GM23338 (cell line): ENCODE results near the gene RYR1. TPM values are rescaled to one million over a fixed set of nuclear protein-coding genes. Genes with fewer than 3 reads are reported as not detected.

Experiments
- ATAC-seq: fragments of 200-7000 bp; cut with Tn5 transposase; 3 replicates; pipeline ENCODE4 v1.9.1; 2020
- DNase-seq: peaks from one replicate; pipeline ENCODE4 v3.0.0-alpha.2; 2015; ENCODE audit warnings: low spot score
- H2AFZ ChIP-seq: fragments of 200-600 bp; sonication (generic); 2 replicates; pipeline ENCODE4 v1.8.0; 2016; ENCODE audit warnings: antibody characterized with exemption, mild to moderate bottlenecking, moderate library complexity
- H3F3A ChIP-seq: fragments of 200-600 bp; sonication (generic); replicated peaks from 2 replicates; pipeline ENCODE4 v1.8.0; 2017; ENCODE audit warnings: antibody characterized with exemption, mixed run types, low read depth
- H3K27ac ChIP-seq: fragments of 200-600 bp; sonication (generic); 2 replicates; pipeline ENCODE4 v1.6.1; 2016; ENCODE audit warnings: low read depth
- H3K27me3 ChIP-seq: fragments of 200-600 bp; sonication (generic); 2 replicates; pipeline ENCODE4 v1.8.0; 2016; ENCODE audit warnings: mild to moderate bottlenecking, mixed run types, moderate library complexity; ENCODE audit not compliant: insufficient read depth
- H3K36me3 ChIP-seq: fragments of 200-600 bp; sonication (generic); 2 replicates; pipeline ENCODE4 v1.8.0; 2016; ENCODE audit warnings: mild to moderate bottlenecking; ENCODE audit not compliant: insufficient read depth
- H3K4me1 ChIP-seq: fragments of 200-600 bp; sonication (generic); 2 replicates; pipeline ENCODE4 v1.8.0; 2016; ENCODE audit warnings: mild to moderate bottlenecking, moderate library complexity; ENCODE audit not compliant: insufficient read depth
- H3K4me2 ChIP-seq: fragments of 200-600 bp; sonication (generic); 2 replicates; pipeline ENCODE4 v1.7.1; 2017; ENCODE audit warnings: mixed run types
- H3K4me3 ChIP-seq: fragments of 200-600 bp; sonication (generic); 2 replicates; pipeline ENCODE4 v1.6.1; 2016; ENCODE audit warnings: mixed run types
- H3K79me2 ChIP-seq: fragments of 200-600 bp; sonication (generic); replicated peaks from 2 replicates; pipeline ENCODE4 v1.8.0; 2017; ENCODE audit warnings: mild to moderate bottlenecking; ENCODE audit not compliant: insufficient read depth
- H3K9me2 ChIP-seq: fragments of 200-600 bp; sonication (generic); 2 replicates; pipeline ENCODE4 v1.8.0; 2017; ENCODE audit not compliant: insufficient read depth
- H4K20me1 ChIP-seq: fragments of 200-600 bp; sonication (generic); replicated peaks from 2 replicates; pipeline ENCODE4 v1.8.0; 2017; ENCODE audit warnings: mild to moderate bottlenecking; ENCODE audit not compliant: insufficient read depth
- H3K27ac Mint-ChIP-seq: 2 replicates; pipeline ENCODE4 v1.8.0; 2020; ENCODE audit warnings: inconsistent platforms, mild to moderate bottlenecking, moderate library complexity, mixed read lengths
- H3K27me3 Mint-ChIP-seq: 3 replicates; pipeline ENCODE4 v1.8.0; 2022; ENCODE audit warnings: low read depth, mild to moderate bottlenecking, moderate library complexity, mixed read lengths, inconsistent platforms; ENCODE audit not compliant: insufficient read depth, poor library complexity
- H3K36me3 Mint-ChIP-seq: 3 replicates; pipeline ENCODE4 v1.8.0; 2021; ENCODE audit warnings: low read depth, mild to moderate bottlenecking, inconsistent platforms, moderate library complexity, mixed read lengths
- H3K4me1 Mint-ChIP-seq: 3 replicates; pipeline ENCODE4 v1.8.0; 2020; ENCODE audit warnings: mild to moderate bottlenecking, inconsistent platforms, mixed read lengths
- H3K4me3 Mint-ChIP-seq: 3 replicates; pipeline ENCODE4 v1.8.0; 2021; ENCODE audit warnings: moderate library complexity, mild to moderate bottlenecking, inconsistent platforms, mixed read lengths
- H3K9me3 Mint-ChIP-seq: 3 replicates; pipeline ENCODE4 v1.8.0; 2020; ENCODE audit warnings: moderate library complexity, mild to moderate bottlenecking, inconsistent platforms, mixed read lengths
- CREB1 ChIP-seq: fragments of 250-450 bp; sonication (Bioruptor Pico); IDR thresholded peaks from 2 replicates; pipeline ENCODE4 v1.5.0; 2020; ENCODE audit warnings: low read depth, mild to moderate bottlenecking, moderate library complexity
- EZH2 ChIP-seq: fragments of 200-600 bp; sonication (generic); IDR thresholded peaks from one replicate; pipeline ENCODE4 v1.8.0; 2017; ENCODE audit warnings: antibody characterized with exemption, mild to moderate bottlenecking, low read depth; ENCODE audit not compliant: unreplicated experiment
- EZH2phosphoT487 ChIP-seq: fragments of 200-600 bp; sonication (generic); IDR thresholded peaks from one replicate; pipeline ENCODE4 v1.8.1; 2018; ENCODE audit warnings: antibody characterized with exemption; ENCODE audit not compliant: unreplicated experiment
- JUNB ChIP-seq: IDR thresholded peaks from one replicate; pipeline ENCODE4 v1.6.1; 2016; ENCODE audit warnings: antibody characterized with exemption; ENCODE audit not compliant: unreplicated experiment
- NANOG ChIP-seq: IDR thresholded peaks from 2 replicates; pipeline ENCODE4 v1.6.1; 2016; ENCODE audit warnings: antibody characterized with exemption, borderline replicate concordance
- POLR2AphosphoS5 ChIP-seq: IDR thresholded peaks from 2 replicates; pipeline ENCODE4 v1.6.1; 2016; ENCODE audit warnings: antibody characterized with exemption, low read depth
- STAT1 ChIP-seq: IDR thresholded peaks from one replicate; pipeline ENCODE4 v1.6.1; 2016; ENCODE audit warnings: antibody characterized with exemption; ENCODE audit not compliant: unreplicated experiment
- ZNF114 ChIP-seq: fragments of 250-450 bp; sonication (Bioruptor Pico); IDR thresholded peaks from 2 replicates; pipeline ENCODE4 v1.5.0; 2020; ENCODE audit warnings: mild to moderate bottlenecking, moderate library complexity
- ZNF331 ChIP-seq: fragments of 250-450 bp; sonication (Bioruptor Pico); IDR thresholded peaks from 2 replicates; pipeline ENCODE4 v1.5.0; 2020; ENCODE audit warnings: low read depth, mild to moderate bottlenecking, moderate library complexity
- polyA plus RNA-seq: library from polyadenylated mRNA; unstranded; fragments of >200 nt; fragmentation: Nextera tagmentation; extraction: Ambion mirVana; gene quantifications from 2 replicates; pipeline ENCODE4 v1.2.1, GENCODE V29; 2016
- total RNA-seq: library from RNA; depleted of rRNA; stranded (reverse); fragments of >200 nt; shearing (Covaris generic); gene quantifications from 2 replicates; pipeline ENCODE4 v1.2.3, GENCODE V29; 2014
- TF ChIP-seq, protein P1 (sequence below): IDR thresholded peaks from one replicate; pipeline ENCODE4 v1.6.1; 2018; ENCODE audit warnings: antibody characterized with exemption; ENCODE audit not compliant: unreplicated experiment
- TF ChIP-seq, protein P2 (sequence below): fragments of 250-450 bp; sonication (Bioruptor Pico); IDR thresholded peaks from 2 replicates; pipeline ENCODE4 v1.5.0; 2020; ENCODE audit warnings: mild to moderate bottlenecking, moderate library complexity
- TF ChIP-seq, protein P3 (sequence below), 2 experiments: fragments of 200-600 bp in 1 of 2; sonication (generic) in 1 of 2; conservative IDR thresholded peaks; 2 replicates each; pipeline versions ENCODE4 v1.5.1 to v1.6.1; 2016 to 2017; ENCODE audit warnings: antibody characterized with exemption in 2 of 2, low read depth in 2 of 2, mild to moderate bottlenecking in 2 of 2, moderate library complexity in 1 of 2
- TF ChIP-seq, protein P4 (sequence below): IDR thresholded peaks from 2 replicates; pipeline ENCODE4 v1.6.1; 2016; ENCODE audit warnings: antibody characterized with exemption

Gene RYR1
- total and polyA plus RNA-seq, 2 experiments from 2014 or later = 4.0 to 26.7 TPM

DNA sequence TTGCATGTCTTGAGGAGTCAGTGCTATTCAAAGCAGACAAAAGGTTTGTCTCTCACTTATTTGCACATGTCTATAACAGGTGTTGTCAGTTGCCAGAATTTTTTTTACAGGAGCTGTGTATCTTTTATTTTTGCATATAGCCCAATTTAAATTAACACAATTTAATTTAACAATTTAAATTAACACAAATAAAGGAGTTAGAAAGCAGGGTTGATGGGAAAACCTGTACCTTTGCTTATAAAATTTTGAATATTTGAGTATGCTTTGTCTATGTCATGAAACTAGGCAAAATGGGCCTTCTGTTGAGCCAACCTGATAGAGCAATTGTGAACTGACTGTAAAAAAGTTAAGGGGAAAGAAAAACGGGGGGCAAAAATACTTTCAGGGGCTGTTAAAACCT is 106.3 kb downstream of the RYR1 start:
- H3K4me1 ChIP-seq = no peaks in the 10 kb centered on the region
- H3K36me3 ChIP-seq = peaks cover 11% of the 10 kb centered on the region
- ATAC-seq (no peak), DNase-seq (no peak)
- no peaks in the 10 kb centered on the region for H3K9me2 ChIP-seq
- TF ChIP-seq, protein P1, sequence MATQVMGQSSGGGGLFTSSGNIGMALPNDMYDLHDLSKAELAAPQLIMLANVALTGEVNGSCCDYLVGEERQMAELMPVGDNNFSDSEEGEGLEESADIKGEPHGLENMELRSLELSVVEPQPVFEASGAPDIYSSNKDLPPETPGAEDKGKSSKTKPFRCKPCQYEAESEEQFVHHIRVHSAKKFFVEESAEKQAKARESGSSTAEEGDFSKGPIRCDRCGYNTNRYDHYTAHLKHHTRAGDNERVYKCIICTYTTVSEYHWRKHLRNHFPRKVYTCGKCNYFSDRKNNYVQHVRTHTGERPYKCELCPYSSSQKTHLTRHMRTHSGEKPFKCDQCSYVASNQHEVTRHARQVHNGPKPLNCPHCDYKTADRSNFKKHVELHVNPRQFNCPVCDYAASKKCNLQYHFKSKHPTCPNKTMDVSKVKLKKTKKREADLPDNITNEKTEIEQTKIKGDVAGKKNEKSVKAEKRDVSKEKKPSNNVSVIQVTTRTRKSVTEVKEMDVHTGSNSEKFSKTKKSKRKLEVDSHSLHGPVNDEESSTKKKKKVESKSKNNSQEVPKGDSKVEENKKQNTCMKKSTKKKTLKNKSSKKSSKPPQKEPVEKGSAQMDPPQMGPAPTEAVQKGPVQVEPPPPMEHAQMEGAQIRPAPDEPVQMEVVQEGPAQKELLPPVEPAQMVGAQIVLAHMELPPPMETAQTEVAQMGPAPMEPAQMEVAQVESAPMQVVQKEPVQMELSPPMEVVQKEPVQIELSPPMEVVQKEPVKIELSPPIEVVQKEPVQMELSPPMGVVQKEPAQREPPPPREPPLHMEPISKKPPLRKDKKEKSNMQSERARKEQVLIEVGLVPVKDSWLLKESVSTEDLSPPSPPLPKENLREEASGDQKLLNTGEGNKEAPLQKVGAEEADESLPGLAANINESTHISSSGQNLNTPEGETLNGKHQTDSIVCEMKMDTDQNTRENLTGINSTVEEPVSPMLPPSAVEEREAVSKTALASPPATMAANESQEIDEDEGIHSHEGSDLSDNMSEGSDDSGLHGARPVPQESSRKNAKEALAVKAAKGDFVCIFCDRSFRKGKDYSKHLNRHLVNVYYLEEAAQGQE = no peak
- TF ChIP-seq EZH2 (no peak), POLR2AphosphoS5 (no peak), JUNB (no peak), NANOG (no peak), STAT1 (no peak), ZNF114 (CRISPR knock-in tag) (no peak), CREB1 (CRISPR knock-in tag) (no peak), ZNF331 (CRISPR knock-in tag) (no peak), EZH2phosphoT487 (no peak)
- TF ChIP-seq, protein P2, sequence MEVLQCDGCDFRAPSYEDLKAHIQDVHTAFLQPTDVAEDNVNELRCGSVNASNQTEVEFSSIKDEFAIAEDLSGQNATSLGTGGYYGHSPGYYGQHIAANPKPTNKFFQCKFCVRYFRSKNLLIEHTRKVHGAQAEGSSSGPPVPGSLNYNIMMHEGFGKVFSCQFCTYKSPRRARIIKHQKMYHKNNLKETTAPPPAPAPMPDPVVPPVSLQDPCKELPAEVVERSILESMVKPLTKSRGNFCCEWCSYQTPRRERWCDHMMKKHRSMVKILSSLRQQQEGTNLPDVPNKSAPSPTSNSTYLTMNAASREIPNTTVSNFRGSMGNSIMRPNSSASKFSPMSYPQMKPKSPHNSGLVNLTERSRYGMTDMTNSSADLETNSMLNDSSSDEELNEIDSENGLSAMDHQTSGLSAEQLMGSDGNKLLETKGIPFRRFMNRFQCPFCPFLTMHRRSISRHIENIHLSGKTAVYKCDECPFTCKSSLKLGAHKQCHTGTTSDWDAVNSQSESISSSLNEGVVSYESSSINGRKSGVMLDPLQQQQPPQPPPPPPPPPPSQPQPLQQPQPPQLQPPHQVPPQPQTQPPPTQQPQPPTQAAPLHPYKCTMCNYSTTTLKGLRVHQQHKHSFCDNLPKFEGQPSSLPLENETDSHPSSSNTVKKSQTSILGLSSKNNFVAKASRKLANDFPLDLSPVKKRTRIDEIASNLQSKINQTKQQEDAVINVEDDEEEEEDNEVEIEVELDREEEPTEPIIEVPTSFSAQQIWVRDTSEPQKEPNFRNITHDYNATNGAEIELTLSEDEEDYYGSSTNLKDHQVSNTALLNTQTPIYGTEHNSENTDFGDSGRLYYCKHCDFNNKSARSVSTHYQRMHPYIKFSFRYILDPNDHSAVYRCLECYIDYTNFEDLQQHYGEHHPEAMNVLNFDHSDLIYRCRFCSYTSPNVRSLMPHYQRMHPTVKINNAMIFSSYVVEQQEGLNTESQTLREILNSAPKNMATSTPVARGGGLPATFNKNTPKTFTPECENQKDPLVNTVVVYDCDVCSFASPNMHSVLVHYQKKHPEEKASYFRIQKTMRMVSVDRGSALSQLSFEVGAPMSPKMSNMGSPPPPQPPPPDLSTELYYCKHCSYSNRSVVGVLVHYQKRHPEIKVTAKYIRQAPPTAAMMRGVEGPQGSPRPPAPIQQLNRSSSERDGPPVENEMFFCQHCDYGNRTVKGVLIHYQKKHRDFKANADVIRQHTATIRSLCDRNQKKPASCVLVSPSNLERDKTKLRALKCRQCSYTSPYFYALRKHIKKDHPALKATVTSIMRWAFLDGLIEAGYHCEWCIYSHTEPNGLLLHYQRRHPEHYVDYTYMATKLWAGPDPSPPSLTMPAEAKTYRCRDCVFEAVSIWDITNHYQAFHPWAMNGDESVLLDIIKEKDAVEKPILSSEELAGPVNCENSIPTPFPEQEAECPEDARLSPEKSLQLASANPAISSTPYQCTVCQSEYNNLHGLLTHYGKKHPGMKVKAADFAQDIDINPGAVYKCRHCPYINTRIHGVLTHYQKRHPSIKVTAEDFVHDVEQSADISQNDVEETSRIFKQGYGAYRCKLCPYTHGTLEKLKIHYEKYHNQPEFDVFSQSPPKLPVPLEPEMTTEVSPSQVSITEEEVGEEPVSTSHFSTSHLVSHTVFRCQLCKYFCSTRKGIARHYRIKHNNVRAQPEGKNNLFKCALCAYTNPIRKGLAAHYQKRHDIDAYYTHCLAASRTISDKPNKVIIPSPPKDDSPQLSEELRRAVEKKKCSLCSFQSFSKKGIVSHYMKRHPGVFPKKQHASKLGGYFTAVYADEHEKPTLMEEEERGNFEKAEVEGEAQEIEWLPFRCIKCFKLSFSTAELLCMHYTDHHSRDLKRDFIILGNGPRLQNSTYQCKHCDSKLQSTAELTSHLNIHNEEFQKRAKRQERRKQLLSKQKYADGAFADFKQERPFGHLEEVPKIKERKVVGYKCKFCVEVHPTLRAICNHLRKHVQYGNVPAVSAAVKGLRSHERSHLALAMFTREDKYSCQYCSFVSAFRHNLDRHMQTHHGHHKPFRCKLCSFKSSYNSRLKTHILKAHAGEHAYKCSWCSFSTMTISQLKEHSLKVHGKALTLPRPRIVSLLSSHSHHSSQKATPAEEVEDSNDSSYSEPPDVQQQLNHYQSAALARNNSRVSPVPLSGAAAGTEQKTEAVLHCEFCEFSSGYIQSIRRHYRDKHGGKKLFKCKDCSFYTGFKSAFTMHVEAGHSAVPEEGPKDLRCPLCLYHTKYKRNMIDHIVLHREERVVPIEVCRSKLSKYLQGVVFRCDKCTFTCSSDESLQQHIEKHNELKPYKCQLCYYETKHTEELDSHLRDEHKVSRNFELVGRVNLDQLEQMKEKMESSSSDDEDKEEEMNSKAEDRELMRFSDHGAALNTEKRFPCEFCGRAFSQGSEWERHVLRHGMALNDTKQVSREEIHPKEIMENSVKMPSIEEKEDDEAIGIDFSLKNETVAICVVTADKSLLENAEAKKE (CRISPR knock-in tag) = no peak
- TF ChIP-seq, protein P3, sequence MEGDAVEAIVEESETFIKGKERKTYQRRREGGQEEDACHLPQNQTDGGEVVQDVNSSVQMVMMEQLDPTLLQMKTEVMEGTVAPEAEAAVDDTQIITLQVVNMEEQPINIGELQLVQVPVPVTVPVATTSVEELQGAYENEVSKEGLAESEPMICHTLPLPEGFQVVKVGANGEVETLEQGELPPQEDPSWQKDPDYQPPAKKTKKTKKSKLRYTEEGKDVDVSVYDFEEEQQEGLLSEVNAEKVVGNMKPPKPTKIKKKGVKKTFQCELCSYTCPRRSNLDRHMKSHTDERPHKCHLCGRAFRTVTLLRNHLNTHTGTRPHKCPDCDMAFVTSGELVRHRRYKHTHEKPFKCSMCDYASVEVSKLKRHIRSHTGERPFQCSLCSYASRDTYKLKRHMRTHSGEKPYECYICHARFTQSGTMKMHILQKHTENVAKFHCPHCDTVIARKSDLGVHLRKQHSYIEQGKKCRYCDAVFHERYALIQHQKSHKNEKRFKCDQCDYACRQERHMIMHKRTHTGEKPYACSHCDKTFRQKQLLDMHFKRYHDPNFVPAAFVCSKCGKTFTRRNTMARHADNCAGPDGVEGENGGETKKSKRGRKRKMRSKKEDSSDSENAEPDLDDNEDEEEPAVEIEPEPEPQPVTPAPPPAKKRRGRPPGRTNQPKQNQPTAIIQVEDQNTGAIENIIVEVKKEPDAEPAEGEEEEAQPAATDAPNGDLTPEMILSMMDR (conservative IDR thresholded peaks at IDR 0.05; ENCODE audit: low read depth in 2 of 2) = no peak
- TF ChIP-seq, protein P4, sequence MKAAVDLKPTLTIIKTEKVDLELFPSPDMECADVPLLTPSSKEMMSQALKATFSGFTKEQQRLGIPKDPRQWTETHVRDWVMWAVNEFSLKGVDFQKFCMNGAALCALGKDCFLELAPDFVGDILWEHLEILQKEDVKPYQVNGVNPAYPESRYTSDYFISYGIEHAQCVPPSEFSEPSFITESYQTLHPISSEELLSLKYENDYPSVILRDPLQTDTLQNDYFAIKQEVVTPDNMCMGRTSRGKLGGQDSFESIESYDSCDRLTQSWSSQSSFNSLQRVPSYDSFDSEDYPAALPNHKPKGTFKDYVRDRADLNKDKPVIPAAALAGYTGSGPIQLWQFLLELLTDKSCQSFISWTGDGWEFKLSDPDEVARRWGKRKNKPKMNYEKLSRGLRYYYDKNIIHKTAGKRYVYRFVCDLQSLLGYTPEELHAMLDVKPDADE = no peak
- Mint-ChIP-seq H3K36me3 (peaks cover 56% of the 10 kb centered on the region), H3K27me3 (no peaks in the 10 kb centered on the region), H3K4me3 (no peak overlapping the region), H3K4me1 (peaks cover 9% of the 10 kb centered on the region; the same call in 2 of the 3 replicates), H3K9me3 (peaks cover 19% of the 10 kb centered on the region), H3K27ac (no peak overlapping the region)
- H3F3A ChIP-seq = no peaks in the 10 kb centered on the region
- H3K79me2 ChIP-seq = no peaks in the 10 kb centered on the region
- no peak overlapping the region for H3K4me3 ChIP-seq
- no peak overlapping the region for H3K4me2 ChIP-seq
- no peak overlapping the region for H2AFZ ChIP-seq
- H3K27me3 ChIP-seq = no peaks in the 10 kb centered on the region
- H4K20me1 ChIP-seq = no peaks in the 10 kb centered on the region
- H3K27ac ChIP-seq = no peak overlapping the region
